Tibial nerve (tissue), 3 donors: ENCODE measurements around the gene NID2.

ENCODE experiments used
- POLR2A ChIP-seq, 2 donors: fragments of 450-650 bp; IDR thresholded peaks; one replicate each; pipeline ENCODE4 v1.6.1; 2017; ENCODE audit warnings: antibody characterized with exemption in 2 of 2, mild to moderate bottlenecking in 2 of 2, moderate library complexity in 2 of 2
- TF ChIP-seq, protein P1 (sequence below), 5 experiments: fragments of 200-600 bp in 3 of 5; fragments of 450-650 bp in 2 of 5; sonication (generic) in 3 of 5; IDR thresholded peaks; one replicate each; pipeline ENCODE4 v1.5.1; 2016 to 2019; ENCODE audit warnings: antibody characterized with exemption in 5 of 5, mild to moderate bottlenecking in 3 of 5, moderate library complexity in 2 of 5

DNA sequence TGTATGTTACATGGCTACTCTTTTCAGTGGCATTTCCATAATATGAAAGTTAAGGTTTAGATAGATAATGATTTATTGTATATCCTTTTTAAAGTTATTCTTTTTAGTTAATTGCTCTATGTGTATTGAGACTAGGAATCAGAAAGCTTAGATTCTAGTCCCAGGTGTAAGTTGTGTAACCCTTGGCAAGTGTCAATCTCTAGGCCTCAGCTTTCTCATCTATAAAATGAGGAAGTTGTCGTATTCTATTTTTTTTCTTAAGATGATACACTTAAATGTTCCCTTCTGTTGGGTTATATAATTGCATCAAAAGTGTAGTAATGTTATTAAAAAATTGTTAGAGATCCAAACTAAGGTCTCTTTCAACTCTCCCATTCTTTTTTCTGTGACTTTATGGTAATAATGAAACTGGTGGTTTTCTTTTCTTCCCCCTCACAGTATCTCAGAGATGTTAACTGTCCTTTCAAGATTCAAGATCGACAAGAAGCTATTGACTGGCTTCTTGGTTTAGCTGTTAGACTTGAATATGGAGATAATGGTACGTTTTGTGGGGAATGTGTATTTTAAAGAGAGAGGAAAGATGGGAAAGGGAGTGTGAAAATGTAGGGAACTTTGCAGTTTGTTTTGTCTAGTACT lies 75.5 kb downstream of the NID2 start:
- TF ChIP-seq, protein P1, sequence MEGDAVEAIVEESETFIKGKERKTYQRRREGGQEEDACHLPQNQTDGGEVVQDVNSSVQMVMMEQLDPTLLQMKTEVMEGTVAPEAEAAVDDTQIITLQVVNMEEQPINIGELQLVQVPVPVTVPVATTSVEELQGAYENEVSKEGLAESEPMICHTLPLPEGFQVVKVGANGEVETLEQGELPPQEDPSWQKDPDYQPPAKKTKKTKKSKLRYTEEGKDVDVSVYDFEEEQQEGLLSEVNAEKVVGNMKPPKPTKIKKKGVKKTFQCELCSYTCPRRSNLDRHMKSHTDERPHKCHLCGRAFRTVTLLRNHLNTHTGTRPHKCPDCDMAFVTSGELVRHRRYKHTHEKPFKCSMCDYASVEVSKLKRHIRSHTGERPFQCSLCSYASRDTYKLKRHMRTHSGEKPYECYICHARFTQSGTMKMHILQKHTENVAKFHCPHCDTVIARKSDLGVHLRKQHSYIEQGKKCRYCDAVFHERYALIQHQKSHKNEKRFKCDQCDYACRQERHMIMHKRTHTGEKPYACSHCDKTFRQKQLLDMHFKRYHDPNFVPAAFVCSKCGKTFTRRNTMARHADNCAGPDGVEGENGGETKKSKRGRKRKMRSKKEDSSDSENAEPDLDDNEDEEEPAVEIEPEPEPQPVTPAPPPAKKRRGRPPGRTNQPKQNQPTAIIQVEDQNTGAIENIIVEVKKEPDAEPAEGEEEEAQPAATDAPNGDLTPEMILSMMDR (IDR thresholded peaks at IDR 0.05): no peak
- no peak for TF ChIP-seq POLR2A (IDR thresholded peaks at IDR 0.05)
